Astrocyte (in vitro differentiated cells and primary cell): ENCODE data around the gene BCL2L14.

Experiments used
- CTCF ChIP-seq: IDR thresholded peaks from 2 replicates; pipeline ENCODE4 v1.5.1; 2011; ENCODE audit warnings: low read depth, mild to moderate bottlenecking, inconsistent platforms, low read length, moderate library complexity; ENCODE audit not compliant: insufficient read depth
- EZH2 ChIP-seq: IDR thresholded peaks from 2 replicates; pipeline ENCODE4 v1.6.1; 2012; ENCODE audit warnings: mild to moderate bottlenecking, low read length, inconsistent platforms; ENCODE audit not compliant: insufficient read depth

- TF ChIP-seq CTCF (no peak), EZH2 (no peak)
Observed at GRCh38 chr12:12036901-12037300, 33.8 kb upstream of the BCL2L14 start.
